K562 (cell line): Measurements from ENCODE around the gene ADAMTSL3. TPM values are rescaled to one million over a fixed set of nuclear protein-coding genes. Genes with fewer than 3 reads are reported as not detected.

ENCODE experiments used
- ATAC-seq: fragments of 200-7000 bp; cut with Tn5 transposase; 3 replicates; pipeline ENCODE4 v1.9.1; 2020; ENCODE audit warnings: moderate library complexity
- BruUV-seq: library from RNA; stranded (reverse); fragments of 400-500 nt; replicated peaks from 2 replicates; lab custom pipeline; 2021; lab: Mats Ljungman, UMichigan
- CTCF ChIA-PET: fragments of 300-600 bp; formaldehyde crosslinking; extraction: SDS; loops from one replicate; lab custom pipeline; 2021; ENCODE audit warnings: low intra/inter-chr PET ratio; lab: Yijun Ruan, JAX
- POLR2A ChIA-PET: fragments of 300-600, 350-650 bp; sonication (Branson Sonifier 250); formaldehyde crosslinking; extraction: SDS; loops from one replicate; lab custom pipeline; 2021; ENCODE audit warnings: antibody characterized with exemption, inconsistent platforms; lab: Yijun Ruan, JAX
- DNase-seq, 4 experiments: peaks; one replicate each; pipeline versions ENCODE4 v3.0.0 to v3.0.0-alpha.2; 2011 to 2018; ENCODE audit warnings: low spot score in 3 of 4, mixed read lengths in 3 of 4; ENCODE audit errors: extremely low read depth in 1 of 4
- FAIRE-seq: peaks from 2 replicates; lab custom pipeline; 2011; peaks lifted over from hg19 to GRCh38; lab: Jason Lieb, UNC
- H2AFZ ChIP-seq: 2 replicates; pipeline ENCODE4 v1.6.0; 2011; ENCODE audit warnings: low read depth, low read length, control low read depth, inconsistent platforms
- H3K27ac ChIP-seq: fragments of 200-600 bp; 3 replicates; pipeline ENCODE4 v1.8.0; 2011; ENCODE audit warnings: low read depth, mild to moderate bottlenecking, control low read depth, inconsistent platforms, low read length, moderate library complexity, mixed read lengths; ENCODE audit errors: extremely low read depth
- H3K27me3 ChIP-seq, 2 experiments: fragments of 300-600 bp in 1 of 2; 2 replicates in 1 of 2; 3 replicates in 1 of 2; pipeline versions ENCODE4 v1.6.0 to v1.8.0; 2011; ENCODE audit warnings: inconsistent platforms in 2 of 2, low read length in 2 of 2, mild to moderate bottlenecking in 1 of 2, mixed read lengths in 1 of 2, moderate library complexity in 1 of 2; ENCODE audit not compliant: control insufficient read depth in 2 of 2, insufficient read depth in 2 of 2
- H3K36me3 ChIP-seq: fragments of 300-600 bp; 3 replicates; pipeline ENCODE4 v1.8.0; 2011; ENCODE audit warnings: mild to moderate bottlenecking, low read length, inconsistent platforms; ENCODE audit not compliant: control insufficient read depth, insufficient read depth
- H3K4me1 ChIP-seq, 2 experiments: fragments of 200-600 bp in 1 of 2; replicated peaks in 1 of 2; 2 replicates in 1 of 2; 3 replicates in 1 of 2; pipeline versions ENCODE4 v1.5.1 to v1.8.0; 2011; ENCODE audit warnings: inconsistent platforms in 2 of 2, low read length in 2 of 2, mild to moderate bottlenecking in 1 of 2, mixed read lengths in 1 of 2, moderate library complexity in 1 of 2; ENCODE audit not compliant: control insufficient read depth in 2 of 2, insufficient read depth in 2 of 2
- H3K4me2 ChIP-seq: 2 replicates; pipeline ENCODE4 v1.6.1; 2011; ENCODE audit warnings: low read length, control low read depth, inconsistent platforms, mixed read lengths; ENCODE audit not compliant: insufficient read depth
- H3K4me3 ChIP-seq: fragments of 200-600 bp; sonication (generic), shearing (Covaris generic); 2 replicates; pipeline ENCODE4 v1.5.1; 2016; ENCODE audit warnings: control low read depth, inconsistent platforms
- H3K79me2 ChIP-seq: fragments of 200-600 bp; 3 replicates; pipeline ENCODE4 v1.8.0; 2011; ENCODE audit warnings: low read length, inconsistent platforms; ENCODE audit not compliant: control insufficient read depth, insufficient read depth
- H3K9ac ChIP-seq, 2 experiments: 2 replicates each; pipeline versions ENCODE4 v1.6.0 to v1.6.1; 2011; ENCODE audit warnings: low read depth in 2 of 2, low read length in 2 of 2, control low read depth in 1 of 2, inconsistent platforms in 1 of 2, mild to moderate bottlenecking in 1 of 2, mixed read lengths in 1 of 2; ENCODE audit not compliant: insufficient read depth in 1 of 2
- H3K9me1 ChIP-seq: one replicate; pipeline ENCODE4 v1.6.0; 2011; ENCODE audit warnings: inconsistent platforms, mild to moderate bottlenecking, low read length, moderate library complexity; ENCODE audit not compliant: control insufficient read depth, insufficient read depth
- H3K9me3 ChIP-seq: replicated peaks from 2 replicates; pipeline ENCODE4 v1.5.1; 2011; ENCODE audit warnings: low read depth, low read length, inconsistent platforms; ENCODE audit not compliant: control insufficient read depth, insufficient read depth
- H4K20me1 ChIP-seq: replicated peaks from 2 replicates; pipeline ENCODE4 v1.6.1; 2011; ENCODE audit warnings: low read length, inconsistent platforms, mixed read lengths; ENCODE audit not compliant: control insufficient read depth, insufficient read depth
- BACH1 ChIP-seq: fragments of 200-800 bp; sonication (Bioruptor generic); IDR thresholded peaks from 2 replicates; pipeline ENCODE4 v1.6.1; 2016; ENCODE audit warnings: missing genetic modification characterization, missing compliant biosample characterization
- ERF ChIP-seq: fragments of 450-650 bp; formaldehyde crosslinking; IDR thresholded peaks from 2 replicates; pipeline ENCODE4 v1.4.0; 2020; ENCODE audit warnings: mild to moderate bottlenecking, mixed read lengths
- FOXA1 ChIP-seq: fragments of 450-650 bp; IDR thresholded peaks from 2 replicates; pipeline ENCODE4 v1.6.1; 2016; ENCODE audit warnings: mild to moderate bottlenecking, borderline replicate concordance
- KLF10 ChIP-seq: fragments of 250-450 bp; sonication (Bioruptor Pico); IDR thresholded peaks from 2 replicates; pipeline ENCODE4 v1.6.1; 2021; ENCODE audit warnings: matching md5 sums
- NBN ChIP-seq: fragments of 450-650 bp; IDR thresholded peaks from 2 replicates; pipeline ENCODE4 v1.6.1; 2016; ENCODE audit warnings: low read depth, mild to moderate bottlenecking
- NR4A1 ChIP-seq, 2 experiments: fragments of 250-450 bp in 1 of 2; fragments of 450-650 bp in 1 of 2; sonication (Bioruptor Pico) in 1 of 2; IDR thresholded peaks; 2 replicates each; pipeline versions ENCODE4 v1.4.0 to v1.6.1; 2016 to 2020; ENCODE audit warnings: mild to moderate bottlenecking in 2 of 2, missing compliant biosample characterization in 1 of 2, missing genetic modification characterization in 1 of 2, moderate library complexity in 1 of 2
- SMAD2 ChIP-seq: fragments of 150-350 bp; IDR thresholded peaks from 2 replicates; pipeline ENCODE4 v1.6.1; 2014; ENCODE audit warnings: low read depth, mild to moderate bottlenecking, low read length
- STAT5B ChIP-seq: fragments of 250-450 bp; sonication (Bioruptor Pico); IDR thresholded peaks from 2 replicates; pipeline ENCODE4 v1.8.0; 2021; ENCODE audit warnings: mild to moderate bottlenecking, inconsistent platforms
- ZC3H11A ChIP-seq: IDR thresholded peaks from 2 replicates; pipeline ENCODE4 v1.6.1; 2012; ENCODE audit warnings: low read depth, low read length, improper control_type of control experiment
- ZNF436 ChIP-seq: fragments of 250-450, 450-650 bp; sonication (Bioruptor Pico); formaldehyde crosslinking; IDR thresholded peaks from 2 replicates; pipeline ENCODE4 v1.7.0; 2020; ENCODE audit warnings: mild to moderate bottlenecking
- ZNF589 ChIP-seq: fragments of 200-800 bp; sonication (Bioruptor generic); IDR thresholded peaks from 2 replicates; pipeline ENCODE4 v1.6.1; 2016; ENCODE audit warnings: low read depth, missing genetic modification characterization, missing compliant biosample characterization
- ZNF76 ChIP-seq: fragments of 250-450 bp; sonication (Bioruptor Pico); IDR thresholded peaks from 2 replicates; pipeline ENCODE4 v1.4.0; 2020; ENCODE audit warnings: mild to moderate bottlenecking, moderate library complexity, borderline replicate concordance
- whole genome bisulfite sequencing: fragments of 100-300 bp; shearing (Covaris generic); methylation state at CpG from one replicate; pipeline ENCODE4 v1.1.6; 2016; ENCODE audit warnings: low coverage, mixed read lengths; ENCODE audit not compliant: insufficient coverage; ENCODE audit errors: missing lambda C conversion rate; 5-methylcytosine and 5-hydroxymethylcytosine counted together
- in situ Hi-C: fragments of 300-500 bp; cut with MboI; formaldehyde crosslinking; loops from 4 replicates; pipeline ENCODE4 v1.15.0; 2018; ENCODE audit warnings: inconsistent platforms, mixed read lengths
- intact Hi-C: fragments of 100-400 bp; cut with micrococcal nuclease; formaldehyde crosslinking; loops from 2 replicates; pipeline ENCODE4 v1.14.2; 2022
- polyA plus RNA-seq, 8 experiments: library from polyadenylated mRNA; depleted of rRNA in 4 of 8; stranded (reverse) in 5 of 8; unstranded in 3 of 8; fragments of >200 nt; fragmentation: Nextera tagmentation in 2 of 8; fragmentation: Illumina TruSeq in 1 of 8; extraction: Ambion mirVana in 2 of 8; extraction: Trizol in 1 of 8; gene quantifications; 2 replicates each; pipeline versions ENCODE4 v1.2.1 to v1.2.3, GENCODE V29; 2011 to 2014; ENCODE audit warnings: inconsistent platforms in 1 of 8, missing spikeins in 1 of 8
- total RNA-seq, 7 experiments: library from RNA; depleted of rRNA in 6 of 7; stranded (reverse); fragments of >200 nt in 6 of 7; fragmentation: Illumina TruSeq in 2 of 7; extraction: Trizol in 2 of 7; gene quantifications; 2 replicates each; pipeline versions ENCODE4 v1.2.1 to v1.2.3, GENCODE V29; 2011 to 2021; ENCODE audit warnings: low replicate concordance in 1 of 7
- TF ChIP-seq, protein P1 (sequence below): fragments of 450-650 bp; formaldehyde crosslinking; IDR thresholded peaks from 2 replicates; pipeline ENCODE4 v1.4.0; 2020; ENCODE audit warnings: mild to moderate bottlenecking, moderate library complexity
- TF ChIP-seq, protein P2 (sequence below): fragments of 450-650 bp; IDR thresholded peaks from 2 replicates; pipeline ENCODE4 v1.6.1; 2016; ENCODE audit warnings: mild to moderate bottlenecking

ADAMTSL3 gene
- total and polyA plus RNA-seq, 9 of the 15 experiments (the other 6 are each of a cell fraction or from before 2014, with no cell fraction given) = 0.01 to 0.18 (median 0.07) TPM; not detected in 3

GRCh38 chr15:83898361-83898760, 244.4 kb downstream of the ADAMTSL3 start:
- no peak for DNase-seq
- no peak overlapping the region for H2AFZ ChIP-seq
- H3K4me2 ChIP-seq = no peak overlapping the region
- CTCF ChIA-PET = no interaction called here
- no peaks in the 10 kb centered on the region for H4K20me1 ChIP-seq
- BruUV-seq = no TSS peak
- no peak overlapping the region for H3K9ac ChIP-seq
- H3K79me2 ChIP-seq = no peaks in the 10 kb centered on the region
- POLR2A ChIA-PET = no interaction called here
- no peaks in the 10 kb centered on the region; a peak in 1 of 5 replicates for H3K27me3 ChIP-seq
- no peak for ATAC-seq
- H3K4me3 ChIP-seq = no peak overlapping the region
- 0% methylated on average over 2 of the region's 2 CpGs for WGBS
- H3K36me3 ChIP-seq = no peaks in the 10 kb centered on the region
- no peak for FAIRE-seq
- in situ Hi-C loops (no loop called here), intact Hi-C loops (no loop called here)
- no peak overlapping the region for H3K27ac ChIP-seq
- no peaks in the 10 kb centered on the region for H3K4me1 ChIP-seq
- H3K9me1 ChIP-seq = no peaks in the 10 kb centered on the region
- no peak for TF ChIP-seq FOXA1
- no peak for TF ChIP-seq ERF (CRISPR knock-in tag)
- no peak for TF ChIP-seq NR4A1 (CRISPR knock-in tag; IDR thresholded peaks at IDR 0.05)
- no peak for TF ChIP-seq NR4A1 (tag; IDR thresholded peaks at IDR 0.05)
- no peak for TF ChIP-seq SMAD2
- TF ChIP-seq BACH1 (tag) = no peak
- no peak for TF ChIP-seq ZNF589 (CRISPR knock-in tag)
- no peak for TF ChIP-seq ZNF436
- TF ChIP-seq STAT5B (CRISPR knock-in tag) = no peak
- TF ChIP-seq ZNF76 (CRISPR knock-in tag) = no peak
- TF ChIP-seq, protein P1, sequence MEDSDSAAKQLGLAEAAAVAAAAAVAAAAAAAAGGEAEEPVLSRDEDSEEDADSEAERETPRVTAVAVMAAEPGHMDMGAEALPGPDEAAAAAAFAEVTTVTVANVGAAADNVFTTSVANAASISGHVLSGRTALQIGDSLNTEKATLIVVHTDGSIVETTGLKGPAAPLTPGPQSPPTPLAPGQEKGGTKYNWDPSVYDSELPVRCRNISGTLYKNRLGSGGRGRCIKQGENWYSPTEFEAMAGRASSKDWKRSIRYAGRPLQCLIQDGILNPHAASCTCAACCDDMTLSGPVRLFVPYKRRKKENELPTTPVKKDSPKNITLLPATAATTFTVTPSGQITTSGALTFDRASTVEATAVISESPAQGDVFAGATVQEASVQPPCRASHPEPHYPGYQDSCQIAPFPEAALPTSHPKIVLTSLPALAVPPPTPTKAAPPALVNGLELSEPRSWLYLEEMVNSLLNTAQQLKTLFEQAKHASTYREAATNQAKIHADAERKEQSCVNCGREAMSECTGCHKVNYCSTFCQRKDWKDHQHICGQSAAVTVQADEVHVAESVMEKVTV = no peak
- no peak for TF ChIP-seq ZC3H11A
- no peak for TF ChIP-seq KLF10 (CRISPR knock-in tag)
- TF ChIP-seq, protein P2, sequence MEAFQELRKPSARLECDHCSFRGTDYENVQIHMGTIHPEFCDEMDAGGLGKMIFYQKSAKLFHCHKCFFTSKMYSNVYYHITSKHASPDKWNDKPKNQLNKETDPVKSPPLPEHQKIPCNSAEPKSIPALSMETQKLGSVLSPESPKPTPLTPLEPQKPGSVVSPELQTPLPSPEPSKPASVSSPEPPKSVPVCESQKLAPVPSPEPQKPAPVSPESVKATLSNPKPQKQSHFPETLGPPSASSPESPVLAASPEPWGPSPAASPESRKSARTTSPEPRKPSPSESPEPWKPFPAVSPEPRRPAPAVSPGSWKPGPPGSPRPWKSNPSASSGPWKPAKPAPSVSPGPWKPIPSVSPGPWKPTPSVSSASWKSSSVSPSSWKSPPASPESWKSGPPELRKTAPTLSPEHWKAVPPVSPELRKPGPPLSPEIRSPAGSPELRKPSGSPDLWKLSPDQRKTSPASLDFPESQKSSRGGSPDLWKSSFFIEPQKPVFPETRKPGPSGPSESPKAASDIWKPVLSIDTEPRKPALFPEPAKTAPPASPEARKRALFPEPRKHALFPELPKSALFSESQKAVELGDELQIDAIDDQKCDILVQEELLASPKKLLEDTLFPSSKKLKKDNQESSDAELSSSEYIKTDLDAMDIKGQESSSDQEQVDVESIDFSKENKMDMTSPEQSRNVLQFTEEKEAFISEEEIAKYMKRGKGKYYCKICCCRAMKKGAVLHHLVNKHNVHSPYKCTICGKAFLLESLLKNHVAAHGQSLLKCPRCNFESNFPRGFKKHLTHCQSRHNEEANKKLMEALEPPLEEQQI = no peak
- TF ChIP-seq NBN = no peak
- no peaks in the 10 kb centered on the region for H3K9me3 ChIP-seq
